Measurements from ENCODE around the gene S100G.

DNA sequence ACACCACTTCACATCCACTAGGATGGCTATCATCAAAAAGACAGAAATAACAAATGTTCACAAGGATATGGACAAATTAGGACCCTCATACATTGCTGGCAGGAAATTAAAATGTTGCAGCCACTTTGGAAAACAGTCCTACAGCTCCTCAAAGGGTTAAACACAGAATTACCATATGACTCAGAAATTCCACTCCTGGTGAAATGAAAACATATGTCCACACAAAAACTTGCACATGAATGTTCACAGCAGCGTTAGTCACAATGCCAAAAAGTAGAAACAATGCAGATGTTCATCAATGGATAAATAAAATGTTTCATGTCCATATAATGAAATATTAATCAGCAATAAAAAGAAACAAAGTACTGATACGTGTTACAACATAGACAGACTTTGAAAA lies 15.1 kb downstream of the S100G start:
- TF ChIP-seq, protein P1, sequence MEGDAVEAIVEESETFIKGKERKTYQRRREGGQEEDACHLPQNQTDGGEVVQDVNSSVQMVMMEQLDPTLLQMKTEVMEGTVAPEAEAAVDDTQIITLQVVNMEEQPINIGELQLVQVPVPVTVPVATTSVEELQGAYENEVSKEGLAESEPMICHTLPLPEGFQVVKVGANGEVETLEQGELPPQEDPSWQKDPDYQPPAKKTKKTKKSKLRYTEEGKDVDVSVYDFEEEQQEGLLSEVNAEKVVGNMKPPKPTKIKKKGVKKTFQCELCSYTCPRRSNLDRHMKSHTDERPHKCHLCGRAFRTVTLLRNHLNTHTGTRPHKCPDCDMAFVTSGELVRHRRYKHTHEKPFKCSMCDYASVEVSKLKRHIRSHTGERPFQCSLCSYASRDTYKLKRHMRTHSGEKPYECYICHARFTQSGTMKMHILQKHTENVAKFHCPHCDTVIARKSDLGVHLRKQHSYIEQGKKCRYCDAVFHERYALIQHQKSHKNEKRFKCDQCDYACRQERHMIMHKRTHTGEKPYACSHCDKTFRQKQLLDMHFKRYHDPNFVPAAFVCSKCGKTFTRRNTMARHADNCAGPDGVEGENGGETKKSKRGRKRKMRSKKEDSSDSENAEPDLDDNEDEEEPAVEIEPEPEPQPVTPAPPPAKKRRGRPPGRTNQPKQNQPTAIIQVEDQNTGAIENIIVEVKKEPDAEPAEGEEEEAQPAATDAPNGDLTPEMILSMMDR (IDR thresholded peaks at IDR 0.05): no peak
- TF ChIP-seq CHD2 (IDR thresholded peaks at IDR 0.05; ENCODE audit: low read length, partially characterized antibody): no peak
